Mesenteric fat pad (tissue), 1 donor: ENCODE measurements around the gene CITED2. TPM values are rescaled to one million over a fixed set of nuclear protein-coding genes. Genes with fewer than 3 reads are reported as not detected.
"Not testable (repeated sequence)": the region's sequence is repeated elsewhere in the genome, so short reads cannot be mapped to it uniquely, and the experiment has no call there.

Source experiments
- DNase-seq: peaks from one replicate; pipeline ENCODE4 v3.0.0-alpha.2; 2020; ENCODE audit warnings: low spot score
- total RNA-seq: library from RNA; stranded (reverse); fragmentation: NEBNext Ultra II Directional; extraction: Animal tissue kit (Norgen Biotek cat#: 25700); gene quantifications from one replicate; pipeline ENCODE4 v1.2.1, GENCODE V29; 2021
- donor health status: DM: yes; HTN: yes; CAD: no.

CITED2 gene
- total RNA-seq, 1 donor from 2014 or later = 70.8 TPM

DNA sequence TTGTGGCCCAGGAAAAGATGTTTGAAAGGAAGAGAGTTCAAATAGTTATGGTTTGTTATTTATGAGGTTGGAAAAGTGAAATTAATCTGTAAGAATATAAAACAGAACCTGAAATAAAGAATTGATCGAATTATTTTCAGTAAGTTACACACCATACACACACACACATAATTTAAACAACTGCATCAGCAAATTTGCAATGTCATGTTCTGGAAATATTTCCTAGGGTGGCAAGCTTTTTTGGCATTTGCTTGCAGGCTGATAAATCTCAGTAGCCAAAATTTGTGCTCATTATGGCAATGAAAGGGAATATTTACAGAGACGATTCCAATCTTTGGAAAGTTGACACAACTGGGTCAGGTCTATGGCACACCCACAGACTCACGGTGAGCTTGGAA is 9.5 kb downstream of the CITED2 start:
- DNase-seq = no peak

DNA sequence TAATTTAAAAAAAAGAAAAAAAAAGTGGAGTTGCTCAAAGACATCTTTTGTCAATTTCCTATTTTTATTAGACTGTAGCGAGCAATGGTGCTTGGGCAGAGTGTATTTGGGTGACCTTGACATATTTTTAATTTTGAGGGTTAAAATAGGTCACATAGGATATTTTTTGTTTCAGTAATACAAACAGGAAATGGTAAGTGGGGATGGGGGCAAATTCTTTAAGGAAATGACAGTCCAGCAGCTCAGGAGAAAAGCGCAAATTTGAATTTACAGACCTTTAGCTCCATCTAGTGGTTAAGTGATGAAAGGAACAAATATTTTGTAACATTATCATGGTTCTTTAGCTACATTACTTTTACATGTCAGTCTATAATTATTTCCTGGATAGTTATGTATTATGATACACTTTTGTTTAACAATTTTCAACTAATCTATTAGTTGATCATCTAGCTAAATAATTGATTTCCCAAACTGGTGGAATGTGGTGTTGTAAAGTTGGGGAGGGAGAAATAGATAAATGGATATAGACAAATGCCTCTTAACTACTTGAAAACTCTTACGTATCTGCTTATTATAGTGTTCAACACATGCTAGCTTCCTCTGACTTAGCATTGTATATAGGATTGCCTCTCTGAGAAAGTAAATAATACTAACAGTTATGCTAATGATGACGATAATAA is 10.0 kb downstream of the CITED2 start:
- no peak for DNase-seq

DNA sequence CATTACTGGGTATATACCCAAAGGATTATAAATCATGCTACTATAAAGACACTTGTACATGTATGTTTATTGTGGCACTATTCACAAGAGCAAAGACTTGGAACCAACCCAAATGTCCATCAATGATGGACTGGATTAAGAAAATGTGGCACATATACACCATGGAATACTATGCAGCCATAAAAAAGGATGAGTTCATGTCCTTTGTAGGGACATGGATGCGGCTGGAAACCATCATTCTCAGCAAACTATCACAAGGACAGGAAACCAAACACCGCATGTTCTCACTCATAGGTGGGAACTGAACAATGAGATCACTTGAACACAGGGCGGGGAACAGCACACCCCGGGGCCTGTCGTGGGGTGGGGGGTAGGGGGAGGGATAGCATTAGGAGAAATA is 10.7 kb downstream of the CITED2 start:
- DNase-seq = not testable (repeated sequence)

DNA sequence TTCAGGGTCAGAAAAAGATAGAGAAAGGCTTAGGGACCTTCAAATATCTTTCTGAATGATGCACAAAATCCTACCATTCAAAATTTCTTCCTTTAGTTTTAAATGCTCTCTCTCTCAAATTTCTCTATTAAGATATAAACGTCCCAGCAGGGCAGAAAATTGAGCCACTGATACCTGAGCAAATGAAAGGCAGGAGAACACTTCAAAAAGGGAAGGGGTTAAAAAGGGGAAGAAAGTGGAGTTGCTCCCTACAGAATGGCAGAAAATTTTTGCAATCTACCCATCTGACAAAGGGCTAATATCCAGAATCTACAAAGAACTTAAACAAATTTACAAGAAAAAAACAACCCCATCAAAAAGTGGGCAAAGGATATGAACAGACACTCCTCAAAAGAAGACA is 11.3 kb downstream of the CITED2 start:
- not testable (repeated sequence) for DNase-seq

DNA sequence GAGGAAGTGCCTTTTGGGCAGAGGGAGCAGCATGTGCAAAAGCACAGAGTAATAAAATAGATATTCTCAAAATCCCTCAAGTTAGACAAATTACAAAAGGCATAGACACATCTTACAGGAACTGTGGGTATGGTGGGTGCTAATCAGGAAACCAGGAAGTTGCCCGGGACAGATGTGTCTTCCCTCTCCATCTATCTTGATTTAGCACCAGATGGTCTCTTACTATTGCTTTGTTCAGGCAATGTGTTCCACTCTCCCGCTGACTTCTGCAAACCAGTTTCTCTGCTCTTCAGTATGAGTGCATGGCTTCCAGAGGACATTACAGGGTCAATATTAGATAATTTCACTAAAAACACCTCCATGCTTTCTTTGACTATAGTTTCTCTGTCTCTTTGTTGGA is 13.2 kb downstream of the CITED2 start:
- DNase-seq = no peak

DNA sequence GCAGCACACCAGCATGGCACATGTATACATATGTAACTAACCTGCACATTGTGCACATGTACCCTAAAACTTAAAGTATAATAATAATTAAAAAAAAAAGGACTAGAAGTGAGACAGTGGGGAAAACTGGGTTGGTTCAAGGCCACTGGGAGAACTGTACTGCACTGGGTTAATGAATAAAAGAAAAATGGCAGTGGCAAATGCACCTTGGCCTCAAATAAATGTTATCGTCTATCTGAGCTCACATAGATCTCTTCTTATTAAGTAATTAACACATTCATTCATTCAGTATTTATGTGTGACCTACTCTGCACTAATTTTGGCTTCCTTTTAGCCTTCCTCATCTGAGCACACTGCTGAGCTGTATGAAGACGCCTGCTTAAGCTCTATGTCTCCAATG is 17.5 kb downstream of the CITED2 start:
- no peak for DNase-seq

DNA sequence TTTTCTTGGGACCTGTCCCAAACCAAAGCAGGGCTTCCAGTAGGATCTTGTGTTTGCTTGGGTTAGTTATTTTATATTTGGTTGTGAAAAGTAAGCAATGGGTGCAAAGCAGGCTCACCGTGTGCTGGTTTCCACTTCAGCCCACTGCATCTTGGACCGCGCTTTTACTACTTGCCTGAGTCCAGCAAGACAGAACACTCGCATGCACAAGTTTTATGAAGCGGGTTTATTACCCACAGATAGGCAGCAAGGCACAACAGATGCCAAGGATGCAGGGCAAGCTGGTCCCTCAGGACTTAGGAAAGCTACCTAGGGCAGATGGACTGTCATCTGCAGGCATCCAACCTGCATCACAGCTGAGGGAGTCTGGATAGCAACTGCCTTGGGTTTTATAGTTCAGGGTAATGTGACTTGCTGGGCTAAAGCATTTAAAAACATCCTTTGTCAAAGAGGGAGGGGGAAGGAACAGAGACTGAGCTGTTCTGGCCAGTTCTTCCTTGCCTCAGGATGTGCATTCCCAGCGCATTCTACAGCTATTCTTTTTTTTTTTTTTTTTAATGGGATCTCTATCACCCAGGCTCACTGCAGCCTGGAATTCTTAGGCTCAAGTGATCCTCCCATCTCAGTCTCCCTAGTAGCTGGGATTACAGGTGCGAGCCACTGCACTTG is 18.5 kb downstream of the CITED2 start:
- no peak for DNase-seq

DNA sequence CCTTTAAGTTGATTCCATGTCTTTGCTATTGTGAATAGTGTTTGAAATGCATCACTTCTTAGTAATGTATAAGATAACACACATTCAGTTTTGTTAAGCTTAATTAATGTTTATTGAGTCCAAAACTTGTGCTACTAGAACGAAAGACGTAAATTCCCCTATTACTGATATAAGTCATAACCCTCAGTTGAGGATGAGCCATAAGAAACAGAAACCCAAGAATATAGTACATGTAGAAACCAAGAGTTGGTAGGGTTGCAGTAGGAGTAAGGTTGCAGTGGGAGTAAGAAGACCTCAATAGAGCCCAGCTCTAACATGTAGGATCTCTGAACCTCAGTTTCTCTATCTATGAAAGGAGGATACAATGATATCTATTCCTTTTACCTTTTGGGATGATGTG is 19.3 kb downstream of the CITED2 start:
- no peak for DNase-seq

DNA sequence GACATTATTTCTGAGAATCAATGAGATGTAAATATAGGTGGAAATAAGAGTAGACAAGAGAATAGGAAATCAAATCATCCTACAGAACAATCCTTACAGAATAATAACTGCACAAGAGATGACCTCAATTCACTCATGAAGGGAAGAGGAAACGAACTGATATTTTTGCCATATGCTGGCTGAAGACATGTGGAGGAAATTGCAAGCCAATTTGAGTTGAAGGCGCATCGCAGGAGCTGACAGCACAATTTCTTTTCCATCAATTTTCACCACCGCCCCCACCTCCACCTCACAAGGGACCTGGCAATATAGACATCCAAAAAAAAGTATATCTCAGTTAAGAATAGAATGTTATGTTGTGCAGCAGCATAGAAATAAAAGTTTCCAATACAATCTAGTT is 20.3 kb downstream of the CITED2 start:
- DNase-seq = no peak

DNA sequence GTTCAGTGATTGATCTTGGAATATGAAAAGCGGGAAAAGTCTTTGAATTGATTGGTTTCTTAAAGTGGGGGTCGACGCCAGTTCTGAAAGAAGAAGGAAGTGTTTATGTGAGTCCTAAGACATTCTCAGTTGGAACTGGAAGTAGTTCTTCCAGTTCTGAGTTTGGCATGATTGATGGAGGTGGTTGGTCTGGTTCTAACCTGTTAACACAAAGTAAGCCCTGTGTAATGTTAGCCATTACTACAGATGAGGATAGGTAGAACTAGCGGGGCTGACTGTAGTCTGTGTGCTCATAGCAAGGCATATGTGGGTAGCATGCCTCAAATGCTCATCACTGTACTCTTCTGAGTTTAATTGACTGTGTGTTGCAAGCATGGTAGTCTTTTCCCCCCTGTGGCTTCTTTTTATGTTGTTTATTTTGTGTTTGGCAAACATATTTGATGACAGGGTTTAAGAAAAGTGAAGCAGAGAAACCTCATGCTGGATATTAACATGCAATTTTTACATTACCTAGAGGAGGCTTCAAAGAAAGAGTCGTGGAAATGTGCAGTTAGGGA is 24.9 kb downstream of the CITED2 start:
- DNase-seq = no peak

DNA sequence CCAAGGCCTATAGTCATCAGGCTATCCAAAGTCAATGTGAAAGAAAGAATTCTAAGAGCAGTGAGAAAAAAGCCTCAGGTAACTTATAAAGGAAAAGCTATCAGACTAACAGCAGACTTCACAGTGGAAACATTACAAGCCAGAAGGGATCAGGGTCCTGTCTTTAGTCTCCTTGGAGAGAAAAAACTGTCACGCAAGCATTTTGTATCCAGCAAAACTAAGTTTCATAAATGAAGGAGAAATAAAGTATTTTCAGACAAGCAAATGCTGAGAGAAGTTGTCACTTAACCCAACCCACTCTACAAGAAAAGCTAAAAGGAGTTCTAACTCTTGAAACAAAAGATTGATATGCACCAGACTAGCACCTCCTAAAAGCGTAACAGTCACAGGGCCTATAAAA is 28.1 kb downstream of the CITED2 start:
- no peak for DNase-seq

DNA sequence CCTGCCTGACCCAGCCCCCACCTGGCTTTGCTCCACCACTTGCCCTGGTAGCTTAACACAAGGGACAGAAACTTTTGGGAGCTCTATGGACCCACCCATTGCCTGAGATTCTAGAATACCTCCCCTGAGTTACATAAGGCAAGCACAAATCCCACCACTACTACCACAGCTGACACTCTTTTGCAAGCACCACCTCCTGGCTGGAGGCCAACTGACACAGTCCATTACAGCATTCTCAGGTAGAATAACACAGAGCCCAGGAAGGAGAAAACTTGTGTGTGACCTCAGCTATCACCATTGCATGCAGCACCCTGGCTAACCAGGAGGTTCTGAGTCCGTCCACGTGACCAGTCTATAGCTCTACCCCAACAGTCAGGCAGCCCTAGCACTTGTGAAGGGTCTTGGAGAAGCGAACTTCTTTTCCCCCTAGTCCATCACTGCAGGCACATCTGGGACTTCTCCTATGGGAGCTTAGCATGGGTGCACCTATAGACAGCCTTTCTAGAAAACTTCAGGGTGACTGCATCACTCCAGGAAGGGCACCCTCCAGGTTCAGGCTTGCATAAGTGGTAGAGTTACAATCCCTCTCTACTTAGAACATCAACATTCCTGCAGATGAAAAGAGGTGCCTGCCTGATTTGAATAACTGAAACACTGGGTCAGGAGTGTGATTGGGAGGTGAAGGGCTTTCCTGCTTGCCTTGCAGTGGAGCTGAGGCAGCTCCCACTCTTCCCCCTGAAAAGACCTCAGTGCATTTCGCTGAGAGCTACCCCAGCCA is 30.1 kb downstream of the CITED2 start:
- no peak for DNase-seq

DNA sequence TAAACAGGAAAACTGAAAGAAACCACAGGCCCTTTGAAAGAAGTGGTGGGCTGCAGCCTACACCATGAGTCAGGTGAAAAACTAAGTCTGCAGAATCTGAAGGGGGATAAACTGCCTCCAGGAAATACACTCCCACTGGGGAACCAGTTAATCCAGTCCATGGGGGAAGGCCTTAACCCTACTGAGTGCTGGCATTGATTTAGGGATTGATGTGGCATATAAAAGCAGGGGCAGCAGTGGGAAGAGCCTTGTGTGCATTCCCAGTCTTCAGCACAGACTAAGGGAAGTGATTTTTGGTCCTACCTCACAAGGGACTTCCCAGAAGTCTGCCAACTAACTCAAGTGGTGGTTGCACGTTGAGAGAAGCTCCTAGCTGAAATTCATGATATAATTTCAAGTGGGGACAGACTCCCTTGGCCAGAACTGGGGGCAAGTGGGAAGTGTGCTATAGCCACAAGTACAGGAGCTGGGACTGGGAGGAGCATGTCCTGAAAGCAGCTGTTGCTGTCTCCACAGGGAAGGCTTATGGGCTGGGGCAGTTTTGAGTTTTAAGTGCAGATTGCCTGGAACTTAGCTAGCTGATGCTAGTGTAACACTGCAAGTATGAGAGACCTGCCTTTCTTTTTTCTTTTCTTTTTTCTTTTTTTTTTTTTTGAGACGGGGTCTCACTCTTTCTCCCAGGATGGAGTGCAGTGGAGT is 31.2 kb downstream of the CITED2 start:
- no peak for DNase-seq

DNA sequence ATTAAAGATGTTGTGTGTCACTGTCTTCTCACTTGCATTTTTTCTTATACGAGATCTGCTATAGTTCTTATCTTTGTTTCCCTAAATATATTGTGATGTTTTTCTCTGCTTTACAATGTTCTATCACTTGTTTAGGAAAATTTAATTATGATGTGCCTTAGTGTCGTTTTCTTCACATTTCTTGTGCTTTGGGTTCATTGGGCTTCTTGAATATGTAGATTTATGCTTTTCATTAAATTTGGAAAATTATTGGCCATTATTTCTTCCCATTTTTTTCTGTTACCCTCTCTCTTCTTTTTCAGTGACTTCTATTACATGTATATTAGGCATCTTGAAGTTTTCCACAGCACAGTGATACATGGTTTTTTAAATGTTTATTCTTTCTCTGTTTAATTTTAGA is 33.4 kb downstream of the CITED2 start:
- no peak for DNase-seq

DNA sequence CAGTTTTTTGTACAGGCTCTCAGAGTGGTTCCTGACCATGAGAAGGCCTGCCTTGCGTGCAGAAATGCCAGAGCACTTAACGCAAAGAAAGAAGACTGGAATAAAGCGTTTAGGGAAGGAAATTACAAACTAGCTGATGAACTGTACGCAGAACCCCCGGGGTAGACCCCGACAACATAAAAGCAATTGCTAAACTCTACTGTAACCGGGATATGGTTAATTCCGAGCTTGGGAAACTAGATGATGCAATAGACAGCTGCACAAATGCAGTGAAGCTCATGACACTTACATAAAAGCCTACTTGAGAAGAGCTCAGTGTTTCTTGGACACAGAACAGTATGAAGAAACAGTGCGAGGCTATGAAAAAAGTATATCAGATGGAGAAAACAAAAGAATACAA is 35.7 kb downstream of the CITED2 start:
- DNase-seq = no peak

DNA sequence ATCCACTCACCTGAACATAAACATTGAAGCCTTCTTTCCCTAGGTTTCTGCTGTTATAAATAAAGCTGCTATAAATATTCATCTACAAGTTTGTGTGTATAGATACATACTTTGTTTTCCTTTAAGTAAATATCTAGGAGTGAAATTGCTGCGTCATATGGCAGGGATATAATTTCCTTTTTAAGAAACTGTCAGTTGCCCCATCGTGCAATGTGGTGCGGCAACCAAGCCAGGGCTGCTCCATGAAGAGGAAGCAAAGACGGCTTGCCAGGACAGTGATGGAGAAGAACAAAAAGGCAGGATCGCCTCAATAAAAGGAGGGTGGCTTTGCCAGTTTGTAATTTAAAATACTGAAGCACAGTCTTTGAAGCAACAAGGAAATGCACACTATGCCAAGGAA is 36.6 kb downstream of the CITED2 start:
- DNase-seq = no peak

DNA sequence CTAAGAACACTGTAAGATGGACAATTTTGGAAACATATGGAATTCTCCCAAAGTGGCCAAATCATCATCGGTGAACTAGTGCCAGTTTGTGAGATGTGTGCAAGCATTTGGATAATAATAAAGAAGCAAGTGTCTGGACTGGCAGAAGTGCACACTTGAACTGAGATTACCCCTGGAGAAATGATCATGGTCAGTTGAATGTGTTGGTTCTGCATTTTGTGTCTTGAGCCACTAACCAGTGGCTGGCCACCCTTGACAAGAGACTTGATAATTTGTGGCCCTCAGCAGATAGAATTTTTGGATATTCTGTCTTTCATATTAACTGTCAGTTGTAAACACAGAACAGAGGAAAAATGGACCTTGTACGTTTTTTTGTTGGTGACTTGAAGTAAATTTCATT is 37.4 kb downstream of the CITED2 start:
- no peak for DNase-seq

DNA sequence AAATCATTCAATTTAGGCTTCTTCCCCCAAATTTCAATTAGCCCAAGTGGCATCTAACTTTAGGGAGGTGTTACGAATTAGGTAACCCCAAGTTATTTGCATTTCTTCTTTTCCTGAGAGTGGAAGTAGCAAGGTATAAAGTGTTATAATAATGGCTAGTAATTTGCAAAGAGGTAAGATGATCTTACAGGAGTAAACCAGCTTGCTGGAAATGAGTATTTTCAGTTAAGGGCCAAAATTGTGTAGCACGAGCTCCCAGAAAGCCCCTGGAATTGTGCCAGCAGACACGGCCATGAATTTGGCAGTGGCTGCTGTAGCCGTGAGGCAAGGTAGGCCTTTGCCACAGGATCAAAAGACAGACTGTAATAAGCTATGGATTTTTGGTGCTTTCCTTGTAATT is 38.0 kb downstream of the CITED2 start:
- no peak for DNase-seq

DNA sequence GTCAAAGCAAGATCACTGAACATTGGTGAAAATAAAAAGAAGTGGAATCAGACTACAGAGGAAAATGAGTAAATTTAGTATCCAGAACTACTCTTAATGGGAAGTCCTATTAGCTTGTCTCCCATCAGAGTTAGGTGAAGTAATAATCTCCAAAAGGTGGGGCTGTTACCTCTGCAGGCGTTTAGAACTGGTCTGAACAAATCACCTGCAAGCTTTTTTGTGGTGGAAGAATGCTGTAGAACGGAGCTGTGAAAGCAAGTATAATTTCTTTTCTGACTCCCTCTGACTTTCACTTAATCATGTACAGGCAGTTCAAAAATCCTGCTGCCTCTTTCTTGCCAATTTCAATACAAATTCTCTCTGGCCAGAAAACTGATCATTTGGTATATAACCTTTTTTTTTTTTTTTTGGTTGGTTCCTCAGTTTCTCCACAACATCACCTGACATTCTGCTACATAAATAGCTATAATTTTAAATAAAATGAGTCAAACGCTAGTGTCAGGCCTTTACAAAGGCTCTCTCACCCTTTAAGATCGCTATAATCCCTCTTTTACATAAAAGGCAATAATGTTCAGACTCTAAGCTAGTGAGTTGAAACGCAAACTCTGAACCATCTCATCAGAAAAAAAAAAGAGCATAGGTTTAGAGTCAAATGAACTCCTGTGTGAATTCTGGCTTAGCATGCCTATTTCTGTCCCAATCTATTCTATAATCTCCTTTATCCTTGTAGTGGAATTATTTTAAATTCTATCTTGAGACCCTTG is 38.8 kb downstream of the CITED2 start:
- no peak for DNase-seq

DNA sequence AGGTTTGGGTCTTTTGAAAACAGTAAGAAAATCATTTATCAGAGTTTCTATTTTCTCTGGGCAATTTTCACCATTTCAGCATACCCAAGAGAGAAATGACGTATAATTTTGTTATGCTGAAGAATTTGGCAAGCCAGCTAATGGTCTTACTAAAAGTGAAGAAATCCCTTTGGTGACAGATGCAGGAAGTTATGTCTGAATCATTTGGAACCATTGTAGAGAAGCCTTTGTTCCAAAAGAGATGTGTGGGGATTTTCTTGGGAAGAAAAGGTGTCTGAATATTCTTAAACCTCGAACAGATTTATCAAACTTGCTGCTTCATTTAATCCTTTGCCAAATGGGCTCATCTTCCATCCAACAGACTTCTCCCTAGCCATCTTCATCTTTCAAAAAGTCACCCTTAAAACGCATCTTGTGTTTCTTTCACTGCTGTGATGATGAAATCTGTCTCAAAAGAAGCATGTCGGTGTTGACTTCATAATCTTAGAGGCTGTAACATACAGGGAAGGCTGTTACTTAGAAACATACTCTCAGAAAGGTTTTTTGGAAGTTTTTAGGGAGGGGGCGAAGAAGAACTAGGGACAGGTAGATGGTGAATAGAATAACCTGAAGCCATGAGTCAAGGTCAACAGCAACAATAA is 39.5 kb downstream of the CITED2 start:
- DNase-seq = no peak
